Osteocyte (in vitro differentiated cells): ENCODE measurements around the gene GOSR2. TPM values are rescaled to one million over a fixed set of nuclear protein-coding genes. Genes with fewer than 3 reads are reported as not detected.
"Not testable (repeated sequence)": the region's sequence is repeated elsewhere in the genome, so short reads cannot be mapped to it uniquely, and the experiment has no call there.

ENCODE experiments used
- DNase-seq: peaks from one replicate; pipeline ENCODE4 v3.0.0; 2021; ENCODE audit warnings: mixed read lengths; ENCODE audit not compliant: unreplicated experiment; ENCODE audit errors: extremely low spot score
- H3K27ac Mint-ChIP-seq: one replicate; pipeline ENCODE4 v1.8.0; 2021; ENCODE audit warnings: mild to moderate bottlenecking, mixed read lengths; ENCODE audit not compliant: unreplicated experiment
- H3K27me3 Mint-ChIP-seq: one replicate; pipeline ENCODE4 v1.8.0; 2021; ENCODE audit warnings: mixed read lengths; ENCODE audit not compliant: unreplicated experiment
- H3K36me3 Mint-ChIP-seq: one replicate; pipeline ENCODE4 v1.8.0; 2021; ENCODE audit warnings: mixed read lengths; ENCODE audit not compliant: unreplicated experiment
- H3K4me1 Mint-ChIP-seq: one replicate; pipeline ENCODE4 v1.8.0; 2021; ENCODE audit warnings: mixed read lengths; ENCODE audit not compliant: unreplicated experiment
- H3K4me3 Mint-ChIP-seq: one replicate; pipeline ENCODE4 v1.8.0; 2021; ENCODE audit warnings: mild to moderate bottlenecking, moderate library complexity, mixed read lengths; ENCODE audit not compliant: unreplicated experiment
- H3K9me3 Mint-ChIP-seq: one replicate; pipeline ENCODE4 v1.8.0; 2021; ENCODE audit warnings: mixed read lengths; ENCODE audit not compliant: unreplicated experiment
- total RNA-seq: library from RNA; stranded (reverse); gene quantifications from 2 replicates; pipeline ENCODE4 v1.2.1, GENCODE V29; 2021
- TF ChIP-seq, protein P1 (sequence below): fragments of 200-600 bp; sonication (generic); IDR thresholded peaks from 2 replicates; pipeline ENCODE4 v1.5.0; 2021; ENCODE audit warnings: antibody characterized with exemption, mild to moderate bottlenecking, moderate library complexity

Gene GOSR2
- total RNA-seq, 1 donor from 2014 or later, result 63.7 TPM

DNA sequence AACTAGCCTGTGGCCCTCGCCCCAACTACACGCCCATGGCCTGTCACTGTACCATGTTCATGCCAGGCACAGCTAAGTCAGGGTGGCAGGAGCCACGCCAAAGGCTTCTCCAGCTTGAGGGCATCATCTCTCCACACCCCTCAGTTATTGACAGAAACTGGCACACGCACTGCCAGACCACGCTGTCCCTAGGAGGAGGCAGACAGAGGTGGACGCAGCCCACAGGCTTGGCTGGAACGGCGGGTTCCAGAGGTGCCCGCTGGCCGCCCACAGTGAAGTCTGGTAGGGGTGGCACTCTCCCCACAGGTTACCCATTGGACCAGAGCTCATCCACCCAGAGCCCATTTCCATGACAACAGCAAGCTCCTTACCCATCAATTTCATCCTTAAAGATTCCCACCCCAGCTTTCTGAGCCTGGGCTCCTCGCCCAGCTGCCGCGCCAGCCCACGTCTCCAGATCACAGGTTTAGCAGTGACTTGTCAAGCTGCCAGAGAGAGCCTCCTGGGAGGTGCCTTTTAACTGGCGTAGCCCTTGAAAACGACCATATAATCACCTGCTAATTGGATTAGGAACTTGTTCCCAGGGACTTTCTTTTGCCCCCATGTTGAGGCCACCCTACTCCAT, 28.1 kb downstream of the GOSR2 start:
- no peak overlapping the region for H3K27ac Mint-ChIP-seq
- no peaks in the 10 kb centered on the region for H3K4me1 Mint-ChIP-seq
- no peak for DNase-seq
- no peaks in the 10 kb centered on the region for H3K36me3 Mint-ChIP-seq
- TF ChIP-seq, protein P1, sequence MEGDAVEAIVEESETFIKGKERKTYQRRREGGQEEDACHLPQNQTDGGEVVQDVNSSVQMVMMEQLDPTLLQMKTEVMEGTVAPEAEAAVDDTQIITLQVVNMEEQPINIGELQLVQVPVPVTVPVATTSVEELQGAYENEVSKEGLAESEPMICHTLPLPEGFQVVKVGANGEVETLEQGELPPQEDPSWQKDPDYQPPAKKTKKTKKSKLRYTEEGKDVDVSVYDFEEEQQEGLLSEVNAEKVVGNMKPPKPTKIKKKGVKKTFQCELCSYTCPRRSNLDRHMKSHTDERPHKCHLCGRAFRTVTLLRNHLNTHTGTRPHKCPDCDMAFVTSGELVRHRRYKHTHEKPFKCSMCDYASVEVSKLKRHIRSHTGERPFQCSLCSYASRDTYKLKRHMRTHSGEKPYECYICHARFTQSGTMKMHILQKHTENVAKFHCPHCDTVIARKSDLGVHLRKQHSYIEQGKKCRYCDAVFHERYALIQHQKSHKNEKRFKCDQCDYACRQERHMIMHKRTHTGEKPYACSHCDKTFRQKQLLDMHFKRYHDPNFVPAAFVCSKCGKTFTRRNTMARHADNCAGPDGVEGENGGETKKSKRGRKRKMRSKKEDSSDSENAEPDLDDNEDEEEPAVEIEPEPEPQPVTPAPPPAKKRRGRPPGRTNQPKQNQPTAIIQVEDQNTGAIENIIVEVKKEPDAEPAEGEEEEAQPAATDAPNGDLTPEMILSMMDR, result no peak
- H3K27me3 Mint-ChIP-seq, result peaks cover 30% of the 10 kb centered on the region
- H3K9me3 Mint-ChIP-seq, result peaks cover 3% of the 10 kb centered on the region
- H3K4me3 Mint-ChIP-seq, result no peak overlapping the region

DNA sequence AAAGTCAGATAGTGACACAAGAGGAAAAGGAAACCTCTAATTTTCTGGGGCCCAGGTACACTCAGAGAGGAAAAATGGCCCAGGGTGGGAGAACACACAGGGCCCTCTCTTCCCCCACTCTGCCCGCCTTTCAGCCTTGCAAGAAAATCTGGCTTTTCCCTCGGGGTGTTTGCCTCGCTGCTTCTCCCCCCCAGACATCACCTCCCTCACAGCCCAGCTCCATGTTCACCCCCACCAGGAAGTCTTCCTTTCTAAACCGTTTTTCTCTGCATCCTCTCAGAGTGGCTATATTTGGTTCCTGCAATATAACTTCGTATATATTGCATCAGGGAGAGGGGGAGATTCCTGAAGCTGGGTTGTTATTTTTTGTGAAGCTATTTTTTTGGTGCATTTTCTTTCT, 28.7 kb downstream of the GOSR2 start:
- no peaks in the 10 kb centered on the region for H3K4me1 Mint-ChIP-seq
- H3K9me3 Mint-ChIP-seq, result peaks cover 3% of the 10 kb centered on the region
- H3K4me3 Mint-ChIP-seq, result no peak overlapping the region
- H3K27ac Mint-ChIP-seq, result no peak overlapping the region
- TF ChIP-seq, protein P1, result no peak
- no peak for DNase-seq
- H3K27me3 Mint-ChIP-seq, result peaks cover 28% of the 10 kb centered on the region
- no peaks in the 10 kb centered on the region for H3K36me3 Mint-ChIP-seq

DNA sequence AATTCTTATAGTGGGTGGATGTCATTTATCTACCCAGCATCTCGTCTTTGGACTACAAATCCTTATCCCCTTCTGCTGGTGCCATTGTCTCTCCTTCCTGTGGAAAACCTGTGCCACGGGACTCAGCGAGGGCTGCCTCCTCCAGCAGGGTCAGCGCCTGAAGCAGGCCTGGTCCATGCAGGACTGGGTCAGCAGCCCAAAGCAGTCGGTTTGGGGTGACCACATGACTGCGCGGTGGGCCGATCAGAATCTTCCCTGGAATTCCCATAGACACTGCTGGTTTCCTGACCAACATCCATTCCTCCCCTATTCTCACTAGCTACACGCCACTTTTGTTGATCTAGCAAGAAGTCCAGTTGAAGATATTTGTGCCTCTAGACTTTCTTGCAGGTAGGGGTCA, 29.2 kb downstream of the GOSR2 start:
- peaks cover 25% of the 10 kb centered on the region for H3K27me3 Mint-ChIP-seq
- H3K27ac Mint-ChIP-seq, result no peak overlapping the region
- DNase-seq, result no peak
- TF ChIP-seq, protein P1, result no peak
- H3K4me3 Mint-ChIP-seq, result no peak overlapping the region
- no peaks in the 10 kb centered on the region for H3K4me1 Mint-ChIP-seq
- peaks cover 3% of the 10 kb centered on the region for H3K9me3 Mint-ChIP-seq
- H3K36me3 Mint-ChIP-seq, result no peaks in the 10 kb centered on the region

DNA sequence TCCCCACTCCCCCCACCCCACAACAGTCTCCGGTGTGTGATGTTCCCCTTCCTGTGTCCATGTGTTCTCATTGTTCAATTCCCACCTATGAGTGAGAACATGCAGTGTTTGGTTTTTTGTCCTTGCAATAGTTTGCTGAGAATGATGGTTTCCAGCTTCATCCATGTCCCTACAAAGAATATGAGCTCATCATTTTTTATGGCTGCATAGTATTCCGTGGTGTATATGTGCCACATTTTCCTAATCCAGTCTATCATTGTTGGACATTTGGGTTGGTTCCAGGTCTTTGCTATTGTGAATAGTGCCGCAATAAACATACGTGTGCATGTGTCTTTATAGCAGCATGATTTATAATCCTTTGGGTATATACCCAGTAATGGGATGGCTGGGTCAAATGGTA, 30.2 kb downstream of the GOSR2 start:
- not testable (repeated sequence) for H3K4me1 Mint-ChIP-seq, H3K36me3 Mint-ChIP-seq, H3K27ac Mint-ChIP-seq, DNase-seq, H3K9me3 Mint-ChIP-seq, H3K4me3 Mint-ChIP-seq
- H3K27me3 Mint-ChIP-seq, result peaks cover 33% of the 10 kb centered on the region

DNA sequence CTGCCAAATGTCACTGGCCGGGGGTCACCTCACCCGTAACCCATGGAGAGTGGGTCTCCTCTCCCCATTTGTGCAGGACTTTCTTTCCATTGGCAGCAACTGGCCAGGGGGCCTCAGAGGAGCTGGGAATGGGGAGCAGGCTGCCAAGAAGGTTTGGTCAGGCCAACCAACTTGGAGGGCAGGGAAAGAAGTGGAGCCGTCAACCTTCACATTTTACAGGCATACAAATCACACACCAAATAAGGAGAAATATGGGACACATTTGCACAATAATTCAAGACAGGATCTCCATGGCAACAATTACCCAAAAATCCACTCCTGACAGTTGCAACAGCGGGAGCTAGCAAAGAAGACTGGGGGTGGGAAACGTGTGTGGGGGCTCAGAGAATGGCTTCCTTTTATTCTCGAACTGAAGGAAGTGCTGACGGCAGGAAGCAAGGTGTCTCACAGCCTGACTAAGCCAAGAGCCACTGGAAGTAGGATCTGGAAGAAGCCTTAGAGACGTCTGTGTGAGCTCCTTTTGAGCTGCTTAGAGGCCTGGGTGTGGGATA, 35.2 kb downstream of the GOSR2 start:
- H3K27me3 Mint-ChIP-seq, result peaks cover 57% of the 10 kb centered on the region
- no peaks in the 10 kb centered on the region for H3K4me1 Mint-ChIP-seq
- no peak overlapping the region for H3K4me3 Mint-ChIP-seq
- TF ChIP-seq, protein P1, result no peak
- no peak overlapping the region for H3K27ac Mint-ChIP-seq
- no peaks in the 10 kb centered on the region for H3K36me3 Mint-ChIP-seq
- H3K9me3 Mint-ChIP-seq, result peaks cover 3% of the 10 kb centered on the region
- no peak for DNase-seq
